HepG2 (cell line): ENCODE data around the gene CNTN5. TPM values are rescaled to one million over a fixed set of nuclear protein-coding genes. Genes with fewer than 3 reads are reported as not detected.
"Not testable (repeated sequence)": the region's sequence is repeated elsewhere in the genome, so short reads cannot be mapped to it uniquely, and the experiment has no call there.

Source experiments
- ATAC-seq: fragments of 200-7000 bp; cut with Tn5 transposase; 3 replicates; pipeline ENCODE4 v1.9.1; 2020; ENCODE audit warnings: mild to moderate bottlenecking, moderate library complexity
- BruUV-seq: library from RNA; stranded (reverse); fragments of 400-500 nt; replicated peaks from 2 replicates; lab custom pipeline; 2021; lab: Mats Ljungman, UMichigan
- CTCF ChIA-PET: fragments of 300-600 bp; formaldehyde crosslinking; extraction: SDS; loops from one replicate; lab custom pipeline; 2021; ENCODE audit warnings: low total read pairs, inconsistent platforms, low intra/inter-chr PET ratio; lab: Yijun Ruan, JAX
- POLR2A ChIA-PET: fragments of 350-600 bp; sonication (Branson Sonifier 250); formaldehyde crosslinking; loops from one replicate; lab custom pipeline; 2020; ENCODE audit warnings: antibody characterized with exemption, inconsistent platforms; lab: Yijun Ruan, JAX
- DNase-seq: peaks from one replicate; pipeline ENCODE4 v3.0.0-alpha.2; 2015; ENCODE audit warnings: low spot score
- FAIRE-seq: peaks from 3 replicates; lab custom pipeline; 2011; peaks lifted over from hg19 to GRCh38; lab: Jason Lieb, UNC
- H2AFZ ChIP-seq: one replicate; pipeline ENCODE4 v1.6.1; 2011; ENCODE audit warnings: low read length, inconsistent platforms
- H3K27ac ChIP-seq: fragments of 300-600 bp; 3 replicates; pipeline ENCODE4 v1.8.0; 2011; ENCODE audit warnings: mixed run types, mild to moderate bottlenecking, mixed read lengths, low read length, inconsistent platforms; ENCODE audit not compliant: insufficient read depth; ENCODE audit errors: extremely low read length
- H3K27me3 ChIP-seq, 2 experiments: fragments of 200-600 bp in 1 of 2; 2 replicates in 1 of 2; 3 replicates in 1 of 2; pipeline versions ENCODE4 v1.6.0 to v1.8.0; 2011; ENCODE audit warnings: low read length in 2 of 2, mild to moderate bottlenecking in 2 of 2, moderate library complexity in 2 of 2, inconsistent platforms in 1 of 2; ENCODE audit not compliant: insufficient read depth in 2 of 2, control insufficient read depth in 1 of 2
- H3K36me3 ChIP-seq, 2 experiments: fragments of 200-600 bp in 1 of 2; replicated peaks in 1 of 2; 2 replicates in 1 of 2; 3 replicates in 1 of 2; pipeline versions ENCODE4 v1.5.1 to v1.8.0; 2011; ENCODE audit warnings: low read length in 2 of 2, inconsistent platforms in 1 of 2; ENCODE audit not compliant: insufficient read depth in 2 of 2, control insufficient read depth in 1 of 2
- H3K4me1 ChIP-seq: 2 replicates; pipeline ENCODE4 v1.5.1; 2012; ENCODE audit warnings: low read length, inconsistent platforms; ENCODE audit not compliant: insufficient read depth
- H3K4me2 ChIP-seq: 2 replicates; pipeline ENCODE4 v1.6.0; 2011; ENCODE audit warnings: low read depth, low read length, inconsistent platforms
- H3K4me3 ChIP-seq, 3 experiments: fragments of 200-600 bp in 1 of 3; sonication (generic), shearing (Covaris generic) in 1 of 3; replicated peaks in 1 of 3; 2 replicates each; pipeline ENCODE4 v1.5.1; 2011 to 2016; ENCODE audit warnings: low read length in 3 of 3, inconsistent platforms in 2 of 3, low read depth in 2 of 3, mild to moderate bottlenecking in 2 of 3, control low read depth in 1 of 3, mixed read lengths in 1 of 3; ENCODE audit not compliant: insufficient read depth in 1 of 3
- H3K79me2 ChIP-seq: one replicate; pipeline ENCODE4 v1.6.1; 2011; ENCODE audit warnings: low read length, inconsistent platforms; ENCODE audit not compliant: insufficient read depth
- H3K9ac ChIP-seq: 2 replicates; pipeline ENCODE4 v1.6.0; 2011; ENCODE audit warnings: mild to moderate bottlenecking, low read depth, low read length, inconsistent platforms; ENCODE audit not compliant: insufficient read depth
- H3K9me3 ChIP-seq: 2 replicates; pipeline ENCODE4 v1.5.1; 2012; ENCODE audit warnings: mild to moderate bottlenecking, low read length
- H4K20me1 ChIP-seq: 2 replicates; pipeline ENCODE4 v1.6.0; 2011; ENCODE audit warnings: inconsistent platforms, mild to moderate bottlenecking, low read length, moderate library complexity; ENCODE audit not compliant: insufficient read depth
- HNRNPK ChIP-seq: fragments of 200-400 bp; formaldehyde crosslinking; IDR thresholded peaks from 2 replicates; pipeline ENCODE4 v1.6.1; 2018; ENCODE audit warnings: low read length, low read depth, moderate library complexity, mild to moderate bottlenecking; ENCODE audit not compliant: poor library complexity, severe bottlenecking
- KMT2A ChIP-seq: sonication (generic); formaldehyde crosslinking; IDR thresholded peaks from 2 replicates; pipeline ENCODE4 v1.4.0; 2020; ENCODE audit warnings: missing genetic modification reagents
- SPEN ChIP-seq: sonication (generic); formaldehyde crosslinking; IDR thresholded peaks from 2 replicates; pipeline ENCODE4 v1.5.1; 2020; ENCODE audit warnings: low read depth, mild to moderate bottlenecking, missing genetic modification reagents
- TCF7 ChIP-seq: sonication (generic); IDR thresholded peaks from 2 replicates; pipeline ENCODE4 v1.6.1; 2016; ENCODE audit warnings: antibody characterized with exemption, low read depth
- ZKSCAN1 ChIP-seq: fragments of 150-350 bp; IDR thresholded peaks from 2 replicates; pipeline ENCODE4 v1.6.1; 2014; ENCODE audit warnings: low read length
- ZNF468 ChIP-seq: sonication (generic); formaldehyde crosslinking; IDR thresholded peaks from 2 replicates; pipeline ENCODE4 v1.8.0; 2022; ENCODE audit warnings: mild to moderate bottlenecking, moderate library complexity, missing genetic modification reagents
- ZNF605 ChIP-seq: sonication (generic); formaldehyde crosslinking; IDR thresholded peaks from 2 replicates; pipeline ENCODE4 v1.8.0; 2022; ENCODE audit warnings: mild to moderate bottlenecking, missing genetic modification reagents
- ZNF607 ChIP-seq: sonication (generic); formaldehyde crosslinking; IDR thresholded peaks from 2 replicates; pipeline ENCODE4 v1.5.1; 2020; ENCODE audit warnings: missing genetic modification reagents, mild to moderate bottlenecking, borderline replicate concordance
- ZNF615 ChIP-seq: sonication (generic); formaldehyde crosslinking; IDR thresholded peaks from 2 replicates; pipeline ENCODE4 v1.5.0; 2020; ENCODE audit warnings: mild to moderate bottlenecking, missing genetic modification reagents, borderline replicate concordance
- ZNF7 ChIP-seq: IDR thresholded peaks from 2 replicates; pipeline ENCODE4 v1.6.1; 2016; ENCODE audit warnings: missing biosample characterization, missing genetic modification reagents
- ZSCAN5A ChIP-seq: sonication (generic); formaldehyde crosslinking; IDR thresholded peaks from 2 replicates; pipeline ENCODE4 v1.8.0; 2022; ENCODE audit warnings: mild to moderate bottlenecking, missing genetic modification reagents, borderline replicate concordance
- WGBS: methylation state at CpG from one replicate; pipeline ENCODE4 v1.1.6; 2017; ENCODE audit warnings: low lambda C conversion rate; 5-methylcytosine and 5-hydroxymethylcytosine counted together
- in situ Hi-C: cut with HindIII; loops from 2 replicates; pipeline ENCODE4 v1.10.0; 2017; ENCODE audit warnings: low pct_unique_long_range_greater_than_20kb; ENCODE audit not compliant: extremely low pct_ligation_motif_present
- intact Hi-C: fragments of 100-400 bp; cut with micrococcal nuclease; formaldehyde crosslinking; loops from one replicate; pipeline ENCODE4 v1.10.0; 2022; ENCODE audit not compliant: unreplicated experiment
- polyA plus RNA-seq, 8 experiments: library from polyadenylated mRNA; depleted of rRNA in 3 of 8; stranded (reverse) in 7 of 8; unstranded in 1 of 8; fragments of >200 nt; fragmentation: Illumina TruSeq in 4 of 8; extraction: Trizol in 4 of 8; gene quantifications; 2 replicates each; pipeline versions ENCODE4 v1.2.1 to v1.2.3, GENCODE V29; 2011 to 2016; ENCODE audit warnings: low read depth in 4 of 8, missing spikeins in 1 of 8, mixed read lengths in 1 of 8; ENCODE audit not compliant: insufficient read depth in 1 of 8
- total RNA-seq, 5 experiments: library from RNA; depleted of rRNA; stranded (reverse); fragments of >200 nt; fragmentation: Illumina TruSeq; extraction: Trizol; gene quantifications; 2 replicates each; pipeline ENCODE4 v1.2.3, GENCODE V29; 2016; ENCODE audit warnings: low read depth in 1 of 5

Gene CNTN5
- total and polyA plus RNA-seq, 2 of the 13 experiments (the other 11 are each of a cell fraction or from before 2014, with no cell fraction given) = not detected

- FAIRE-seq (no peak), ATAC-seq (no peak), DNase-seq (no peak)
- in situ Hi-C loops (no loop called here), intact Hi-C loops (no loop called here)
- no TSS peak for BruUV-seq
- Histone ChIP-seq H3K79me2 (no peaks in the 10 kb centered on the region), H3K4me3 (no peak overlapping the region), H3K27ac (no peak overlapping the region), H3K9me3 (no peaks in the 10 kb centered on the region), H3K4me2 (no peak overlapping the region), H3K27me3 (no peaks in the 10 kb centered on the region), H2AFZ (no peak overlapping the region), H3K9ac (no peak overlapping the region), H3K36me3 (no peaks in the 10 kb centered on the region), H4K20me1 (no peaks in the 10 kb centered on the region), H3K4me1 (no peaks in the 10 kb centered on the region)
- CTCF ChIA-PET = no interaction called here
- TF ChIP-seq KMT2A (CRISPR knock-in tag) (no peak), ZSCAN5A (CRISPR knock-in tag) (no peak), SPEN (CRISPR knock-in tag) (no peak), HNRNPK (no peak), ZNF615 (CRISPR knock-in tag) (no peak), ZKSCAN1 (no peak), ZNF607 (CRISPR knock-in tag) (no peak), TCF7 (no peak), ZNF605 (no peak), ZNF468 (CRISPR knock-in tag) (no peak), ZNF7 (no peak)
- 3% methylated on average over 1 of the region's 1 CpG for WGBS
- POLR2A ChIA-PET = no interaction called here
Measured at GRCh38 chr11:99281331-99281730, 260.6 kb downstream of the CNTN5 start.

- H3K4me1 ChIP-seq, H3K4me3 ChIP-seq, H3K27me3 ChIP-seq, CTCF ChIA-PET, POLR2A ChIA-PET, FAIRE-seq, DNase-seq, in situ Hi-C loops, H3K4me2 ChIP-seq, H3K36me3 ChIP-seq, ATAC-seq, H3K27ac ChIP-seq, H3K79me2 ChIP-seq, H3K9me3 ChIP-seq, H4K20me1 ChIP-seq, BruUV-seq, H2AFZ ChIP-seq, intact Hi-C loops, H3K9ac ChIP-seq: not testable (repeated sequence)
- 17% methylated on average over 8 of the region's 8 CpGs for WGBS
Measured at GRCh38 chr11:99297925-99298324, 277.2 kb downstream of the CNTN5 start.
